OCI-LY3 (cell line): ENCODE data around the gene TWIST2.

Experiments used
- H2AFZ ChIP-seq: fragments of 200-600, 300-600 bp; shearing (Covaris generic); 2 replicates; pipeline ENCODE4 v1.6.0; 2014; ENCODE audit warnings: antibody characterized with exemption, low read depth, low read length
- H3K27ac ChIP-seq: fragments of 200-600, 300-600 bp; sonication (generic); 2 replicates; pipeline ENCODE4 v1.5.1; 2014; ENCODE audit warnings: mild to moderate bottlenecking, low read length, moderate library complexity, mixed read lengths
- H3K27me3 ChIP-seq: fragments of 200-600, 300-600 bp; sonication (generic); 2 replicates; pipeline ENCODE4 v1.6.1; 2014; ENCODE audit warnings: low read depth, low read length, mixed read lengths
- H3K36me3 ChIP-seq: fragments of 200-600, 300-600 bp; sonication (generic); replicated peaks from 2 replicates; pipeline ENCODE3; 2014; ENCODE audit warnings: low read depth, low read length, mixed read lengths
- H3K4me1 ChIP-seq: fragments of 300-600, 200-600 bp; sonication (generic); 2 replicates; pipeline ENCODE4 v1.6.1; 2014; ENCODE audit warnings: low read length, mixed read lengths
- H3K4me2 ChIP-seq: fragments of 200-600, 300-600 bp; sonication (generic); 2 replicates; pipeline ENCODE4 v1.6.1; 2014; ENCODE audit warnings: low read length, mixed read lengths
- H3K4me3 ChIP-seq: fragments of 300-600, 200-600 bp; sonication (generic); 2 replicates; pipeline ENCODE4 v1.5.1; 2014; ENCODE audit warnings: antibody characterized with exemption, mild to moderate bottlenecking, low read length, moderate library complexity
- H3K79me2 ChIP-seq: fragments of 300-600, 200-600 bp; shearing (Covaris generic); 2 replicates; pipeline ENCODE4 v1.6.1; 2014; ENCODE audit warnings: mild to moderate bottlenecking, low read length, mixed read lengths
- H3K9ac ChIP-seq: fragments of 300-600, 200-600 bp; shearing (Covaris generic); 2 replicates; pipeline ENCODE4 v1.6.0; 2014; ENCODE audit warnings: mild to moderate bottlenecking, low read length, moderate library complexity
- H3K9me3 ChIP-seq: fragments of 200-600, 300-600 bp; shearing (Covaris generic); 2 replicates; pipeline ENCODE4 v1.6.1; 2014; ENCODE audit warnings: low read length, mixed read lengths; ENCODE audit not compliant: insufficient read depth
- H4K20me1 ChIP-seq: fragments of 200-600, 300-600 bp; sonication (generic); 2 replicates; pipeline ENCODE4 v1.6.1; 2016; ENCODE audit warnings: low read length, mixed read lengths; ENCODE audit not compliant: insufficient read depth
- CTCF ChIP-seq: fragments of 200-600, 300-600 bp; sonication (generic); IDR thresholded peaks from 2 replicates; pipeline ENCODE4 v1.5.1; 2014; ENCODE audit warnings: antibody characterized with exemption, low read length, low read depth
- EZH2phosphoT487 ChIP-seq: fragments of 200-600 bp; shearing (Covaris generic); IDR thresholded peaks from 2 replicates; pipeline ENCODE4 v1.6.1; 2018; ENCODE audit warnings: antibody characterized with exemption, mixed run types, low read depth

TWIST2 gene

GRCh38 chr2:238908960-238909951 lies 61.4 kb downstream of the TWIST2 start:
- no peaks in the 10 kb centered on the region for H3K27me3 ChIP-seq
- H3K9ac ChIP-seq, result no peak overlapping the region
- H3K4me3 ChIP-seq, result no peak overlapping the region
- H3K4me1 ChIP-seq, result no peaks in the 10 kb centered on the region
- no peak overlapping the region for H2AFZ ChIP-seq
- TF ChIP-seq EZH2phosphoT487 (no peak), CTCF (no peak)
- H3K4me2 ChIP-seq, result no peak overlapping the region
- no peak overlapping the region for H3K27ac ChIP-seq
- H4K20me1 ChIP-seq, result no peaks in the 10 kb centered on the region
- H3K36me3 ChIP-seq, result no peaks in the 10 kb centered on the region
- no peaks in the 10 kb centered on the region for H3K79me2 ChIP-seq
- H3K9me3 ChIP-seq, result no peaks in the 10 kb centered on the region

GRCh38 chr2:238910751-238911351 lies 63.0 kb downstream of the TWIST2 start:
- Histone ChIP-seq H3K27me3 (no peaks in the 10 kb centered on the region), H3K4me1 (no peaks in the 10 kb centered on the region), H2AFZ (no peak overlapping the region), H3K9me3 (no peaks in the 10 kb centered on the region), H3K4me3 (no peak overlapping the region), H3K79me2 (no peaks in the 10 kb centered on the region), H3K9ac (no peak overlapping the region), H3K4me2 (no peak overlapping the region), H4K20me1 (no peaks in the 10 kb centered on the region), H3K27ac (no peak overlapping the region), H3K36me3 (no peaks in the 10 kb centered on the region)
- no peak for TF ChIP-seq CTCF
- TF ChIP-seq EZH2phosphoT487, result no peak

GRCh38 chr2:238911376-238912227 lies 63.7 kb downstream of the TWIST2 start:
- Histone ChIP-seq H3K4me2 (no peak overlapping the region), H3K36me3 (no peaks in the 10 kb centered on the region), H3K27ac (no peak overlapping the region), H3K79me2 (no peaks in the 10 kb centered on the region), H2AFZ (no peak overlapping the region), H3K27me3 (no peaks in the 10 kb centered on the region), H3K4me1 (no peaks in the 10 kb centered on the region), H4K20me1 (no peaks in the 10 kb centered on the region), H3K9ac (no peak overlapping the region), H3K9me3 (no peaks in the 10 kb centered on the region), H3K4me3 (no peak overlapping the region)
- TF ChIP-seq EZH2phosphoT487 (no peak), CTCF (no peak)
